Suppressor macrophage treated with lipopolysaccharide for 4 hours (primary cell): ENCODE data around the gene BATF2.
"Not testable (repeated sequence)": the region's sequence is repeated elsewhere in the genome, so short reads cannot be mapped to it uniquely, and the experiment has no call there.

Experiments used
- DNase-seq: peaks from one replicate; pipeline ENCODE4 v3.0.0-alpha.2; 2020

The BATF2 gene

GRCh38 chr11:64996710-64997380 is at the start of gene BATF2:
BATF2 (minus strand) TSS chr11:64996971; CDS start chr11:64996914, 57 bp downstream.
- peak; percentile 96 for DNase-seq

- no peak for DNase-seq
These were observed 49.0 kb upstream of the BATF2 start for GRCh38 chr11:65045728-65046127.

- DNase-seq: no peak
These were observed 48.3 kb upstream of the BATF2 start for GRCh38 chr11:65045061-65045460.

GRCh38 chr11:65043881-65044501 is 47.2 kb upstream of the BATF2 start:
- DNase-seq: peak; percentile 78

GRCh38 chr11:65042891-65043290 is 46.1 kb upstream of the BATF2 start:
- DNase-seq: no peak

- peak; percentile 90 for DNase-seq
These were observed 44.3 kb upstream of the BATF2 start, which contains the start of gene SAC3D1 for GRCh38 chr11:65040847-65041622. SAC3D1 (plus strand) TSS chr11:65041210; CDS start chr11:65041293, 83 bp downstream.

GRCh38 chr11:65040520-65040846 is 43.7 kb upstream of the BATF2 start:
- no peak for DNase-seq

- DNase-seq: no peak
These were observed 40.2 kb upstream of the BATF2 start for GRCh38 chr11:65036931-65037330.

GRCh38 chr11:65035579-65035978 is 38.8 kb upstream of the BATF2 start:
- no peak for DNase-seq

GRCh38 chr11:65034423-65034822 is 37.7 kb upstream of the BATF2 start:
- DNase-seq: no peak

GRCh38 chr11:65032216-65032615 is 35.4 kb upstream of the BATF2 start:
- DNase-seq: no peak

- peak; percentile 97 for DNase-seq
These were observed 30.7 kb upstream of the BATF2 start, which contains the start of gene SNX15 for GRCh38 chr11:65027213-65028067. SNX15 (plus strand) TSS chr11:65027439; CDS start chr11:65027538, 99 bp downstream.

GRCh38 chr11:65026810-65027209 is 30.0 kb upstream of the BATF2 start:
- peak; percentile 56 for DNase-seq

- DNase-seq: not testable (repeated sequence)
These were observed 26.7 kb upstream of the BATF2 start for GRCh38 chr11:65023502-65023901.

GRCh38 chr11:65021509-65021908 is 24.7 kb upstream of the BATF2 start:
- DNase-seq: no peak

GRCh38 chr11:65021003-65021402 is 24.2 kb upstream of the BATF2 start:
- no peak for DNase-seq

- DNase-seq: no peak
These were observed 23.1 kb upstream of the BATF2 start for GRCh38 chr11:65019824-65020223.

GRCh38 chr11:65017937-65018336 is 21.2 kb upstream of the BATF2 start:
- DNase-seq: no peak

- DNase-seq: no peak
These were observed 19.9 kb upstream of the BATF2 start for GRCh38 chr11:65016705-65017104.

GRCh38 chr11:65014726-65015227 is 18.0 kb upstream of the BATF2 start:
- no peak for DNase-seq

- peak; percentile 93 for DNase-seq
These were observed 17.3 kb upstream of the BATF2 start, which contains the start of gene ARL2 for GRCh38 chr11:65013888-65014725. ARL2 (plus strand) TSS chr11:65014160; CDS start chr11:65014208, 48 bp downstream.
